ENCODE data around the gene CCL25.
"Not testable (repeated sequence)": the region's sequence is repeated elsewhere in the genome, so short reads cannot be mapped to it uniquely, and the experiment has no call there.

The CCL25 gene

DNA sequence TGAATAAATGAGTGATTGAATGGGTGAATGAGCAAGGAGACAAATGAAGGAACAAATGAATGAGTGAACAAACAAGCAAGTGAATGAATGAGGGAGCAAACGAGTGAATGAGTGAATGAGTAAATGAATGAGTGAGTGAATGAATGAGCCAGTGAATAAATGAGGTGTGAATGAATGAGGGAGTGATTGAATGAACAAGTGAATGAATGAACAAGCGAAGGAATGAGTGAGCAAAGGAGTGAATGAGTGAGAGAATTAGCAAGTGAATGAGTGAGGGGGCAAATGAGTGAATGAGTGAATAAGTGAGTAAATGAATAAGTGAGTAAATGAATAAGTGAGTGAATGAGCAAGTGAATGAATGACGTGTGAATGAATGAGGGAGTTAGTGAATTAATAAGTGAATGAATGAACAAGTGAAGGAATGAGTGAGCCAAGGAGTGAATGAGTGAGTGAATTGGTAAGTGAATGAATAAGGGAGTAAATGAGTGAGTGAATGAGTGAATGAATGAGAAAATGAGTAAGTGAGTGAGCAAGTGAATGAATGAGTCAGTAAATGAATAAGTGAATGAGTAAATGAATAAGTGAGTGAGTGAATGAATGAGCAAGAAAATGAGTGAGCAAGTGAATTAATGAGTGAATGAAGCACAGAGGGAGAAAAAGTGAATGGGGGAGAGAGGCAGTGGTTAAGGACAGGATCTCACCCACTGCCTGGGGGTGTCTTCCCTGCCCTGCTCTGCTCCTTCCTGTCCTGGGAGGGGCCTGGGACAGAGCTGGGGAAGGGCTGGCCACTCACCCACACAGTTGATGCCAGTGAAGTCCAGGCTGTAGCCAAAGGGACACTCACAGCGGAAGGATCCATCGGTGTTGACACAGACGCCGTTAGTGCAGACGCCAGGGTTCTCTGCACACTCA, 36.4 kb downstream of the CCL25 start:
- no peak for DNase-seq

DNA sequence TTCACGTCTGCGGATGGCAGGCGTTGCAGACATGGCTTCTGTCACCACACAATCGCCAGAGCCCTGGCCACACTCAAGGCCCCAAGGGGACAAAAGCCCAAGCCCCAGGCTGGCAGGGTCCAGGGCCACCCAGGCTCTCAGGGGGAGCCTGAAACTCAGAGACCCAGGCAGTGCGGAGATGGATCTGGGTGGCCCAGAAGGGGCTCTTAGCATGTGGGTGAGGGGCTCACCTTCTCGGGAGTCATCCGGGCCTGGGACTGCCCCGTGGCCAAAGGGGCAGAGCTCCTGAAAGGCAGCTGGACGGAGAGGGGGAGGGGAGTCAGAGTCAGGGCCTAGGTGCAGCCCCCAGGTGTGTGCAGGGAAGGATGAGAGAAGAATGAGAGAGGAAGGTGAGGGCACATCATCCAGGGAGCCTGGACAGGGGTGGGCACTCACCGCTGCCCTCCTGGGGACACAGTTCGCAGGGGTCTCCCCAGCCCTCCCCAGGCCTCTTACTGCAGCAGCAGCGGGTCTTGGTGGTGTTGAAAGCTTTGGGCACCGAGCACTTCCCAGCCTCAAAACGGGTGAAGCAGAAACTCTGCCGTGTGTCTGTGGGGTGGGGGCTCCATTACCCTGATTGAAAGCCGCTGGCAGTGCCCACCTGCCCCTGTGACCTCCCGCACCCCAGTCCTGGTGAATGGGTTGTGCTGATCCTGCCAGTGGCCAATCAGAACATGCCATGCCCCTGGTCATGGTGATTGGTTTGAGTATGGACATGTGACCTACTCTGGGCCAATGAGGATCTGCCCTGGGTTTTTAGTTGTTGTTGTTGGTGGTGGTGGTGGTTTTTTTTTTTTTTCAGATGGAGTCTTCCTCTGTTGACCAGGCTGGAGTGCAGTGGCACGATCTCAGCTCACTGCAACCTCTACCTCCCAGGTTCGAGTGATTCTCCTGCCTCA, 37.4 kb downstream of the CCL25 start:
- no peak for DNase-seq

GRCh38 chr19:8090950-8091349, 38.4 kb downstream of the CCL25 start:
- DNase-seq, result no peak

DNA sequence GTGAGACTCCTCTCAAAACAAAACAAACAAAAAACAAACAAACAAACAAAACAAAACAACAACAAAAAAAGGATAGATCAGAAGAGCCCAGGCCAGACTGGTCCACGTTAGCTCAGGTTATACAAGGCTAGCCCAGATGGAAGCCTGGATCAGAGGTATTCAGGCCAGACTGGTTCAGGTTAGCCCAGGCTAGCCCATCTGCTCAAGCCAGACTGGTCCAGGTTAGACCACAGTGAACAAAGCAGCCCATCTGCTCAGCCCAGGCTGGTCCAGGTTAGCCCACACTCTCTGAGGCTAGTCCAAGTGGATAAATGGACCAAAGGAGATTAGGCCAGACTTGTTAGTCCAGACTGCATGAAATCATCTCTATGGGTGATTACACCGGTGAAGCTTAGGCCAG, 41.2 kb downstream of the CCL25 start:
- no peak for DNase-seq

DNA sequence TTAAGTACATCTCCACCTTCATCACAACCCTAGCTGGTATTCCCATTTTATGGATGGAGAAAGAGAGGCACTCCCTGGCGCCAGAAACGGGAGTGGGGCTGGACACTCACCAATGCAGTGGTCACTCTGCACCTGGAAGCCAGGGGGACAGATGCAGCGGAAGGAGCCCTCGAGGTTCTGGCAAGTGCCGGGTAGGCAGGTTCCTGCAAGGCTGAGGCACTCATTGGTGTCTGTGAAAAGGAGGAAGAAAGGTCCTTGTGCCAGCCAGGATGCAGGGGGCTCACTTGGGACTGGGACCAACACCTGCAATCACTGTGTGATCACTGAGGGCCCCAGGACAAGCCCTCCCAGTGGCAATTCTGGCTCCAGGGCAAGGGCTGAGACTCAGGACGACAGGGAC, 41.8 kb downstream of the CCL25 start:
- DNase-seq, result no peak

DNA sequence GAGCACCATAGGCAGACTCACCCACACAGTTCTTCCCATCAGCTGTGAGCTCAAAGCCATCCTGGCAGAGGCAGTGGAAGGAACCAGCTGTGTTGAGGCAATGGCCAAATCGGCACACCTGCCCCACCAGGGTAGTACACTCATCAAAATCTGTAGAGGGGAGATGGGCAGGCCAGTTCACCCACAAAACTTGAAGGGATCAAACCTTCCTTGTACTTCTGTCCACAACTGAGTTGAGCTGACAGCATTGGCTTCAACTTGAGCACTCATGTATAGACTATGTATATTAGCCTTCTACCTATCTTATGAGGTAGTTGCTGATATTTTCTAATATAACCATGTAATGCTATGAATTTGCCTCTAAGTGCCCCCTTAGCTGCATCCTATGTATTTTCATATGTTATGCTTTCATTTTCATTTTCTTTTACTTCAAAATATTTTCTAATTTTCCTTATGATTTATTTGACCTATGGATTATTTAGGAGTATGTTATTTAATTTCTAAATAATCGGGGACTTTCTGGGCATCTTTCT, 42.9 kb downstream of the CCL25 start:
- DNase-seq, result no peak

- no peak for DNase-seq
These were observed 43.5 kb downstream of the CCL25 start for GRCh38 chr19:8096071-8096470.

- DNase-seq, result no peak
These were observed 44.6 kb downstream of the CCL25 start for GRCh38 chr19:8097198-8097597.

DNA sequence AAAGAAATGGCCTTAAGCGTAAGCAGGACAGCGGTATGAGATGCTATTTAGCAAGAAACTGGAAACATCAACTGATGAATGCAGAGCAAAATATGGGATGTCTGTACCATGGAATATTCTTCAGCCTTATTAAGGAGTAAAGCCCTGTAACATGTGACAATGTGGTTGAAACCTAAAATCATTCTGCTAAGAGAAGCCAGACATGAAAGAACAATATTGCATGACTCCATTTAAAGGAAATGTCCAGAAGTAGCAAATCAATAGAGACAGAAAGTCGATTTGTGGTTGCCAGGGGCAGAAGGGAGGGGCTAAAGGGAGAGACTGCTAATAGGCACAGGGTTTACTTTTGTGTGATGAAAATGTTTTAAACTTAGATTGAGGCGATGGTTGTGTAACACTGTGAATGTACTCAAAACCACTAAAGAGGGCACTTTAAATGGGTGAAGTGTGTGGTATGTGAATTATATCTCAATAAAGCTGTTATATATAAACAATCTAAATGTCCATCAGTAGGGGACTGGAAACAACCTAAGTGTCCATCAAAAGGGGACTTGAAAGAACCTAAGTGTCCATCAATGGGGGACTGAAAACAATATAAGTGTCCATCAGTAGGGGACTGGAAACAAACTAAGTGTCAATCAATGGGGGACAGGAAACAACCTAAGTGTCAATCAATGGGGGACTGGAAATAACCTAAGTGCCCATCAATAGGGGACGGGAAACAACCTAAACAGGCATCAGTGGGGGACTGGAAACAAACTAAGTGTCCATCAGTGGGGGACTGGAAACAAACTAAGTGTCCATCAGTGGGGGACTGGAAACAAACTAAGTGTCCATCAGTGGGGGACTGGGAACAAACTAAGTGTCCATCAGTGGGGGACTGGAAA, 45.4 kb downstream of the CCL25 start:
- no peak for DNase-seq

GRCh38 chr19:8101311-8101710, 48.8 kb downstream of the CCL25 start:
- DNase-seq, result no peak

- DNase-seq, result not testable (repeated sequence)
These were observed 49.4 kb downstream of the CCL25 start for GRCh38 chr19:8101910-8102309.

DNA sequence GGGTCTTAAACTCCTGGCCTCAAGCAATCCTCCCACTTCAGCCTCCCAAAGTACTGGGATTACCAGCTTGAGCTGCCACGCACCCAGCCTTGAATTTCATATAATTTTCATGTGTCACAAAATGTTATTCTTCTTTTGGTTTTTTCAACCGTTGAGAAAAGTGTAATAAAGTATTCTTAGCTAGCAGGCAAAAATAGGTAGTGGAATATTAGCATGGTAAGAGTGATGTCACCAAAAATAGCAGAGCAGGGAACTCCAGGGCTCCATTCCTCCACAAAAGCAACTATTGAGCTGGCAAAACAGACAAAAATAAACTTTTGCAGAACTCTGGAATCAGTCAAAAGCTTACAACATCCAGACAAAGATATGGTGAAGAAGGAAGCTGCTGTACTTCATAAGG, 52.9 kb downstream of the CCL25 start:
- no peak for DNase-seq

- no peak for DNase-seq
These were observed 54.8 kb downstream of the CCL25 start for GRCh38 chr19:8107301-8107903.

GRCh38 chr19:8108560-8109445, 56.2 kb downstream of the CCL25 start:
- no peak for DNase-seq

DNA sequence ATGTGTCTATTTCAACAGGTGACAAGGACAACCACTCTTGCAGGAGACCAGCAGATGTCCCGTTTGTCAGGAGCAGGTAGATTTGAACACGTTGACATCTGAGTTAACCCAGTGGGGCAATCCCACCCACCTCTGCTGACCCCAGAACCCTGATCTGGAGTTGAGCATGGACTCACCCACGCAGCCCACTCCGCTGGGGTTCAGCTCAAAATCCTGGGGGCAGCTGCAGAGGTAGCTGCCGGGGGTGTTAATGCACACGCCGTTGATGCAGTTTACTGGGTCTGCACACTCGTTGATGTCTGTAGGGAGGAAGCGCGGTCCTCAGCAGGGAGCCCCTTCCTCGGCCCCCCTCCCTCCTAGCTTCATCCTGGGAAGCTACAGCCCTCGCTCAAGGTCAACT, 56.9 kb downstream of the CCL25 start:
- no peak for DNase-seq

GRCh38 chr19:8109890-8110662, 57.5 kb downstream of the CCL25 start:
- no peak for DNase-seq

GRCh38 chr19:8110931-8111330, 58.4 kb downstream of the CCL25 start:
- no peak for DNase-seq

DNA sequence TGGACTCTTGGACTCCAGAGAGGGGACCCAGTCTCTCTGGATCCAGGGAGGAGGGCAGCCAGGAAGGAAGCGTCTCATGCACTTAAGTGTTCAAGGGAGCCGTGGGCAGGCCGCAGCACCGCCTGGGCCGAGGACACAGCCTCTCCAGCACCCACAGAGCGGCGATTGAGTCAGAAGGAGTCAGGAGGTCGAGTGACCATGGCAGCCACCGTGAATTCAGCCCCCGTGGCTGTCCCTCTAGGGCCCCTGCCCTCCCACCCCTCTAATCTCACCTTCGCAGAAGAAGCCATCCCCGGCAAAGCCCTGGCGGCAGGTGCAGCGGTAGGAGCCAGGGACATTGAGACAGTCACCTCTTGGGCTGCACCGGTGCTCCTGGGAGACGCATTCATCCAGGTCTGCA, 58.8 kb downstream of the CCL25 start:
- no peak for DNase-seq

Data from activated CD4-positive, alpha-beta T cell treated with anti-CD3 and anti-CD28 coated beads, Interleukin-2, amount 50 U/mL, for 4 hours (primary cell).